Measurements from ENCODE around the gene UBR4.

Gene UBR4

GRCh38 chr1:19128968-19129514 lies 81.0 kb downstream of the UBR4 start:
- H3K36me3 ChIP-seq (ENCODE audit: control insufficient read depth, low read length) = peaks cover 93% of the 10 kb centered on the region

DNA sequence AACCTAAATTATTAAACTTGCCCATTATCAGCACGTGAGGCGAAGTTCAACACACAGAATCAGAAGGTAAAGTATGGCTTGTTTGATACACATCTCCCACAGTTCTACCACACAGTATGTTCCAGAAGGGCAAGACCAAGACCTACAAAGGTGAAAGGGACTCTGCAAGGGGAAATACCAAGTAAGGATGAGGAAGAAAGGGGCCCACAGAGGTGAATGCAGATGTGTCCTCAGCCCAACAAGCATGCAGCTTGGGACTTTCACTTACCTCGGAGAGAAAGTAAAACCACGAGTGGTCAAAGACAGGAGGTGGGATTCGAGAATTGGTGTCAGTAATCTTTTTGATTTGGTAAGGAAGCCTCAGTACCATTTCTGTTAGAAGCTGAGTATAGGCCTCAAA lies 85.8 kb downstream of the UBR4 start:
- peaks cover 100% of the 10 kb centered on the region for H3K36me3 ChIP-seq (ENCODE audit: control insufficient read depth, low read length)
- no peaks in the 10 kb centered on the region for H3K27me3 ChIP-seq (ENCODE audit: control insufficient read depth, low read length)
- H3K4me3 ChIP-seq (ENCODE audit: low read length) = no peak overlapping the region
- H3K4me2 ChIP-seq (ENCODE audit: low read length) = no peak overlapping the region
- H3K79me2 ChIP-seq (ENCODE audit: control insufficient read depth, low read length) = no peaks in the 10 kb centered on the region
- no peak for TF ChIP-seq EZH2phosphoT487 (IDR thresholded peaks at IDR 0.05; ENCODE audit: borderline replicate concordance, low read length)
- TF ChIP-seq, protein P1, sequence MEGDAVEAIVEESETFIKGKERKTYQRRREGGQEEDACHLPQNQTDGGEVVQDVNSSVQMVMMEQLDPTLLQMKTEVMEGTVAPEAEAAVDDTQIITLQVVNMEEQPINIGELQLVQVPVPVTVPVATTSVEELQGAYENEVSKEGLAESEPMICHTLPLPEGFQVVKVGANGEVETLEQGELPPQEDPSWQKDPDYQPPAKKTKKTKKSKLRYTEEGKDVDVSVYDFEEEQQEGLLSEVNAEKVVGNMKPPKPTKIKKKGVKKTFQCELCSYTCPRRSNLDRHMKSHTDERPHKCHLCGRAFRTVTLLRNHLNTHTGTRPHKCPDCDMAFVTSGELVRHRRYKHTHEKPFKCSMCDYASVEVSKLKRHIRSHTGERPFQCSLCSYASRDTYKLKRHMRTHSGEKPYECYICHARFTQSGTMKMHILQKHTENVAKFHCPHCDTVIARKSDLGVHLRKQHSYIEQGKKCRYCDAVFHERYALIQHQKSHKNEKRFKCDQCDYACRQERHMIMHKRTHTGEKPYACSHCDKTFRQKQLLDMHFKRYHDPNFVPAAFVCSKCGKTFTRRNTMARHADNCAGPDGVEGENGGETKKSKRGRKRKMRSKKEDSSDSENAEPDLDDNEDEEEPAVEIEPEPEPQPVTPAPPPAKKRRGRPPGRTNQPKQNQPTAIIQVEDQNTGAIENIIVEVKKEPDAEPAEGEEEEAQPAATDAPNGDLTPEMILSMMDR (IDR thresholded peaks at IDR 0.05; ENCODE audit: low read depth, low read length, poor library complexity, severe bottlenecking) = no peak
- H3K27ac ChIP-seq (ENCODE audit: low read depth, low read length) = no peak overlapping the region
- no peaks in the 10 kb centered on the region for H3K9me3 ChIP-seq (ENCODE audit: control insufficient read depth, insufficient read depth, low read length)
- H3K4me1 ChIP-seq (ENCODE audit: control insufficient read depth, low read length) = no peaks in the 10 kb centered on the region
- no peaks in the 10 kb centered on the region for H3F3A ChIP-seq (ENCODE audit: control insufficient read depth, insufficient read depth)
- H3K9me2 ChIP-seq (replicated peaks; ENCODE audit: control insufficient read depth, low read length) = no peaks in the 10 kb centered on the region
- no peaks in the 10 kb centered on the region for H4K20me1 ChIP-seq (ENCODE audit: control insufficient read depth, insufficient read depth, low read depth, low read length)

More at GRCh38 chr1:19128968-19129514, 81.0 kb downstream of the UBR4 start:
- H3K4me1 ChIP-seq (ENCODE audit: control insufficient read depth, low read length) = no peaks in the 10 kb centered on the region
- no peaks in the 10 kb centered on the region for H3K9me2 ChIP-seq (replicated peaks; ENCODE audit: control insufficient read depth, low read length)
- no peak overlapping the region for H3K4me2 ChIP-seq (ENCODE audit: low read length)
- no peaks in the 10 kb centered on the region for H3K9me3 ChIP-seq (ENCODE audit: control insufficient read depth, insufficient read depth, low read length)
- no peak overlapping the region for H3K4me3 ChIP-seq (ENCODE audit: low read length)
- no peaks in the 10 kb centered on the region for H3K79me2 ChIP-seq (ENCODE audit: control insufficient read depth, low read length)
- H4K20me1 ChIP-seq (ENCODE audit: control insufficient read depth, insufficient read depth, low read depth, low read length) = no peaks in the 10 kb centered on the region
- TF ChIP-seq, protein P1 (IDR thresholded peaks at IDR 0.05; ENCODE audit: low read depth, low read length, poor library complexity, severe bottlenecking) = no peak
- TF ChIP-seq EZH2phosphoT487 (IDR thresholded peaks at IDR 0.05; ENCODE audit: borderline replicate concordance, low read length) = no peak
- H3F3A ChIP-seq (ENCODE audit: control insufficient read depth, insufficient read depth) = no peaks in the 10 kb centered on the region
- no peaks in the 10 kb centered on the region for H3K27me3 ChIP-seq (ENCODE audit: control insufficient read depth, low read length)
- H3K27ac ChIP-seq (ENCODE audit: low read depth, low read length) = no peak overlapping the region

DNA sequence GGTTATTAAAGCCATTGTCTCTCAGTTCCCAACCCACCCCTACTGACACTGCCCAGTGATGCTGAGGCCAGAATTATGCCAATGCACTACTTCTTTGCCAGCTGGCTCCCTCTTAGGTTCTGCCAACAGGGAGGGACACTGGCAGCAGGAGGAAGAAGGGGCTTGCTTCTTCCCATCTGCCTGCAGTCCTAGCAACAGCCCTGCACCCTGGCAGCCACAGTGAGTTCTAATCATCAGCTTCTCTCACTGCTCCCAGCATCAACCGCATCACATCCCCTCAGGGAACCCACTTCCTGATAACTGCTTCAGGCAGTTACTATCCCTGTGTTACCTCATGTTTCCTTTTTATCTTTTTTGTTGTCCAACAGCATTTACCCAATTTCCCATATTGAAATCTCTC lies 86.2 kb downstream of the UBR4 start:
- TF ChIP-seq EZH2phosphoT487 (IDR thresholded peaks at IDR 0.05; ENCODE audit: borderline replicate concordance, low read length) = no peak
- TF ChIP-seq, protein P1 (IDR thresholded peaks at IDR 0.05; ENCODE audit: low read depth, low read length, poor library complexity, severe bottlenecking) = no peak
- no peaks in the 10 kb centered on the region for H3K9me3 ChIP-seq (ENCODE audit: control insufficient read depth, insufficient read depth, low read length)
- H3K27ac ChIP-seq (ENCODE audit: low read depth, low read length) = no peak overlapping the region
- no peaks in the 10 kb centered on the region for H3K9me2 ChIP-seq (replicated peaks; ENCODE audit: control insufficient read depth, low read length)
- no peaks in the 10 kb centered on the region for H4K20me1 ChIP-seq (ENCODE audit: control insufficient read depth, insufficient read depth, low read depth, low read length)
- H3K4me2 ChIP-seq (ENCODE audit: low read length) = no peak overlapping the region
- H3K4me1 ChIP-seq (ENCODE audit: control insufficient read depth, low read length) = no peaks in the 10 kb centered on the region
- no peak overlapping the region for H3K4me3 ChIP-seq (ENCODE audit: low read length)
- no peaks in the 10 kb centered on the region for H3K79me2 ChIP-seq (ENCODE audit: control insufficient read depth, low read length)
- H3K27me3 ChIP-seq (ENCODE audit: control insufficient read depth, low read length) = no peaks in the 10 kb centered on the region
- H3K36me3 ChIP-seq (ENCODE audit: control insufficient read depth, low read length) = peaks cover 100% of the 10 kb centered on the region
- no peaks in the 10 kb centered on the region for H3F3A ChIP-seq (ENCODE audit: control insufficient read depth, insufficient read depth)

Data from DOHH2 (cell line).